HEK293T (cell line): ENCODE measurements around the gene CUBN.

ENCODE experiments used
- ELF4 ChIP-seq: fragments of 450-650 bp; IDR thresholded peaks from 2 replicates; pipeline ENCODE4 v1.6.1; 2017; ENCODE audit warnings: antibody characterized with exemption
- ZNF384 ChIP-seq: fragments of 450-650 bp; IDR thresholded peaks from 2 replicates; pipeline ENCODE4 v1.6.1; 2016

- no peak for TF ChIP-seq ZNF384
- no peak for TF ChIP-seq ELF4
Observed at GRCh38 chr10:16941067-16941466, 188.5 kb downstream of the CUBN start.
